Astrocyte (in vitro differentiated cells and primary cell): ENCODE measurements around the gene FAM174B.

Experiments
- EZH2 ChIP-seq: IDR thresholded peaks from 2 replicates; pipeline ENCODE4 v1.6.1; 2012; ENCODE audit warnings: mild to moderate bottlenecking, low read length, inconsistent platforms; ENCODE audit not compliant: insufficient read depth
- TF ChIP-seq, protein P1 (sequence below): IDR thresholded peaks from 2 replicates; pipeline ENCODE4 v1.5.1; 2011; ENCODE audit warnings: low read depth, mild to moderate bottlenecking, inconsistent platforms, low read length, moderate library complexity; ENCODE audit not compliant: insufficient read depth

DNA sequence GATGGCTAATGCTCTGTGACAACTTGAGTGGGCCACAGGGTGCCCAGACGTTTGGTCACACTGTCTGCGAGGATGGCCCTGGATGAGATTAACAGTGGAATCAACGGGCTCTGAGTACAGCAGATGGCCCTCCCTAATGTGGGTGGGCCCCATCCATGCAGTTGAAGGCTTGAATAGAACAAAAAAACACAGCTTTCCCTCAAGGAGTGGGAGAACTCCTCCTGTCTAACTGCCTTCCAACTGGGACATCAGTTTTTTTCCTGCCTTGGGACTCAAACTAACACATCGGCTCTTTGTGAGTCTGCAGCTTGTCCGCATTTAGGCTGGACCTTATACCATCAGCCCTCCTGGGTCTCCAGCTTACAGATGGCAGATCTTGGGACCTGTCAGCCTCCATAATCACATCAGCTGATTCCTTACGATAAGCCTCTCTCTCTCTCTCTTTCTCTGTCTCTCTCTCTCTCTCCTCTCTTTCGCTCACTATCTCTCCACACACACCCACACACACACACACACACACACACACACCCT lies 20.8 kb downstream of the FAM174B start:
- TF ChIP-seq, protein P1, sequence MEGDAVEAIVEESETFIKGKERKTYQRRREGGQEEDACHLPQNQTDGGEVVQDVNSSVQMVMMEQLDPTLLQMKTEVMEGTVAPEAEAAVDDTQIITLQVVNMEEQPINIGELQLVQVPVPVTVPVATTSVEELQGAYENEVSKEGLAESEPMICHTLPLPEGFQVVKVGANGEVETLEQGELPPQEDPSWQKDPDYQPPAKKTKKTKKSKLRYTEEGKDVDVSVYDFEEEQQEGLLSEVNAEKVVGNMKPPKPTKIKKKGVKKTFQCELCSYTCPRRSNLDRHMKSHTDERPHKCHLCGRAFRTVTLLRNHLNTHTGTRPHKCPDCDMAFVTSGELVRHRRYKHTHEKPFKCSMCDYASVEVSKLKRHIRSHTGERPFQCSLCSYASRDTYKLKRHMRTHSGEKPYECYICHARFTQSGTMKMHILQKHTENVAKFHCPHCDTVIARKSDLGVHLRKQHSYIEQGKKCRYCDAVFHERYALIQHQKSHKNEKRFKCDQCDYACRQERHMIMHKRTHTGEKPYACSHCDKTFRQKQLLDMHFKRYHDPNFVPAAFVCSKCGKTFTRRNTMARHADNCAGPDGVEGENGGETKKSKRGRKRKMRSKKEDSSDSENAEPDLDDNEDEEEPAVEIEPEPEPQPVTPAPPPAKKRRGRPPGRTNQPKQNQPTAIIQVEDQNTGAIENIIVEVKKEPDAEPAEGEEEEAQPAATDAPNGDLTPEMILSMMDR, result no peak
- TF ChIP-seq EZH2, result no peak
